ENCODE measurements around the gene DHRS4L2. TPM values are rescaled to one million over a fixed set of nuclear protein-coding genes. Genes with fewer than 3 reads are reported as not detected.

The DHRS4L2 gene
- 15.7 and 18.7 TPM in 2 replicates for total RNA-seq

DNA sequence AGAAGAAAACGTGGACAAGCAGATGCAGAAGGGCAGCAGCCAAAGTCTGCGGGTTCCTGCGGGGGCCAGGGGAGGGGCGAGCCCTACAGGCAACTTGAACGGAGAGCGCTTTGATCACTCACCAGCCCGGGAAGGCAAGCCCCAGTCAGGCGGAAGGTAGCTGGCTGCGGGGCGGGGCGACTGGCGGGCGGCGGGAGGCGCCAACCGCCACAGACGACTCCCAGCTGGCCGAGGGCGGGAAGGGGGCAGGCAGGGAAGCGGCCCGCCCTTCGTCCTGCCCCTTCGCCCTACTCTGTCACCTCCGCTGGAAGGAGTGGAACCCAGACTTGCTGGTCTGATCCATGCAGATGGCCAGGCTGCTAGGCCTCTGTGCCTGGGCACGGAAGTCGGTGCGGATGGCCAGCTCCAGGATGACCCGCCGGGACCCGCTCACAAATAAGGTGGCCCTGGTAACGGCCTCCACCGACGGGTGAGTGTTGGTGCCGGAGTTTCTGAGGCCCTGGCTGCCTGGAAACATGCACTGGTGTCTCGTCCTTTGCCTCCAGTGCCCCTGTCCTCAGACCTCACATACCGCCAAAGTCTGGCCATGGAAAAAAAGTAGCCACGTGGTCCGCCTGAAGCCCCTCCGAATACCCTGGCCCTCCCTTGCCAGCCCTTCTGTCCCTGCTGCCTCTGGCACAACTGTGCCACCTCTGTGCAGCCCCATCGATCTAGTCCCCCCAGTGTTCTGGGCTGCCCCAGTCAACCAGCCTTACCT, at the start of gene DHRS4L2:
Gene DHRS4L2, plus strand, starts transcription at position 323 of the 757 bp plus-strand sequence. Its CDS starts 19 bp downstream, at position 342.

DNA sequence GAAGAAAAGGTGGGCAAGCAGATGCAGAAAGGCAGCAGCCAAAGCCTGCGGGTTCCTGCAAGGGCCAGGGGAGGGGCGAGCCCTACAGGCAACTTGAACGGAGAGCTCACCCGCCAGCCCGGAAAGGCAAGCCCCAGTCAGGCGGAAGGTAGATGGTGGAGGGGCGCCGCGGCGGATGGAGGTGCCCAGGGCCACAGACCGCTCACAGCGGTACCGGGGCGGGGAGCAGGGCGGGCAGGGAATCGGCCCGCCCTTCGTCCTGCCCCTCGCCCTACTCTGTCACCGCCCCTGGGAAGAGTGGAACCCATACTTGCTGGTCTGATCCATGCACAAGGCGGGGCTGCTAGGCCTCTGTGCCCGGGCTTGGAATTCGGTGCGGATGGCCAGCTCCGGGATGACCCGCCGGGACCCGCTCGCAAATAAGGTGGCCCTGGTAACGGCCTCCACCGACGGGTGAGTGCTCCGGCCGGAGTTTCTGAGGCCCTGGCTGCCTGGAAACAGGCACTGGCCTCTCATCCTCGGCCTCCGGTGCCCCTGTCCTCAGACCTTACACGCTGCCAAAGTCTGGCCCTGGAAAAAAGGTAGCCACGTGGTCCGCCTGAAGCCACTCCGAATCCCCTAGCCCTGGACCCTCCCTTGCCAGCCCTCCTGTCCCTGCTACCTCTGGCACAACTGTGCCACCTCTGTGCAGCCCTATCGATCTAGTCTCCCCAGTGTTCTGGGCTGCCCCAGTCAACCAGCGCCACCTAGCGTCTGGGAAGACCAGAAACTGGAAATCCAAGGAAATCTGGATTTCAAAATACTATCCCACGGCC, 35.1 kb upstream of the DHRS4L2 start, which contains the start of gene DHRS4:
Gene DHRS4, plus strand, starts transcription at position 307 of the 815 bp plus-strand sequence. Its CDS starts 19 bp downstream, at position 326.

DNA sequence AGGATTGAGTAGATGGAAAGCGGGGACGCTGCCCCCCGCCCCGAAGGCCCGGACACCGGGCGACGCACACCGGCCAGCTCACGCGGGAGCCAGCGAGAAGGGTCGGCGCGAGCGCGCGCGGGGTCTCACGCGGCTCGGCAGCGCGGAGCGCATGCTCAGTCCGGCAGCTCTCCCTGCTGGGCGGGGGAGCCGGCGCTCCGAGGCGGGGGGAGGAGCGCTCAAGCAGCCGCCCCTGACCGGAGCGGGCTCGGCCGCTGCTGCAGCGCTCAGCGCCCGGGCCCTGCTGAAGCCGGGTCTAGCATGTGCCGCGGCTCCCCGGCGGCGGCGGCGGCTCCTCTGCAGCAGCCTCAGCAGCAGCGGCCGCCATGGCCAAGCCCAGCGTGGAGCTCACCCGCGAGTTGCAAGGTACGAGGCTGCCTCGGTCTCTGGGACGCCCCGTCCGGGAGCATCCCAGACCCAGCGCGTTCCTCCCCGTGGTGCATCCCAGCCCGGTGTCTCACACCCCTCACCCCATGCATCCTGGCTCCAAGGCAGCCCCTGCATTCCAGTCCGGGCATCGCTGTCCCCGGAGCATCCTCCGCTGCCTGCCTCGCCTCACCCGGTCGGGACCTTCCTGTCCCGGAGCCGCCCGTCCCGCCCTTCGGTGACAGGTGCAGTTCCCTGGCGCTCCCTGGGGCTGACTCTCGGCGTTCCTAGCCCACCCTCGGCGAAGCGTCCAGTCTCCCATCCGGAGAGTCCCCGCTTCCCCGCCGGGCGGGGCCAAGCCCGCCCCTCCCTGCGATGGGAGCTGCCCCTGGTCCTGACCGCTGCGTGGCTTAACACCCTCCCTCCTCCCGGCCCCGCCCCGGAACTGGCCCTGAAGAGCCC, 63.3 kb downstream of the DHRS4L2 start, which contains the start of gene CARMIL3:
Gene CARMIL3, plus strand, starts transcription at position 221 of the 867 bp plus-strand sequence. Its CDS starts 145 bp downstream, at position 366.

Other genes with a start within 250 kb of the DHRS4L2 start
- 41.8 and 51.1 TPM in 2 replicates for gene DHRS4, start 35.2 kb upstream of the DHRS4L2 start, total RNA-seq
- 0.08 TPM in 1 of 2 replicates, not detected in the other for gene CARMIL3, start 63.1 kb downstream of the DHRS4L2 start, total RNA-seq
- gene CPNE6, start 82.6 kb downstream of the DHRS4L2 start, total RNA-seq = not detected in 2 replicates
- gene PCK2, start 105.4 kb downstream of the DHRS4L2 start, total RNA-seq = 40.7 and 91.5 TPM in 2 replicates
- 46.7 and 48.0 TPM in 2 replicates for gene DCAF11, start 125.8 kb downstream of the DHRS4L2 start, total RNA-seq
- 1.2 and 2.2 TPM in 2 replicates for gene NRL, start 126.0 kb downstream of the DHRS4L2 start, total RNA-seq
- not detected in 2 replicates for gene FITM1, start 141.7 kb downstream of the DHRS4L2 start, total RNA-seq
- gene PSME1, start 147.3 kb downstream of the DHRS4L2 start, total RNA-seq = 167 and 202 TPM in 2 replicates
- 22.3 and 37.2 TPM in 2 replicates for gene EMC9, start 152.7 kb downstream of the DHRS4L2 start, total RNA-seq
- 109 and 116 TPM in 2 replicates for gene PSME2, start 157.7 kb downstream of the DHRS4L2 start, total RNA-seq
- 24.4 and 30.7 TPM in 2 replicates for gene RNF31, start 158.6 kb downstream of the DHRS4L2 start, total RNA-seq
- gene IRF9, start 172.3 kb downstream of the DHRS4L2 start, total RNA-seq = 22.3 and 67.3 TPM in 2 replicates
- gene REC8, start 183.2 kb downstream of the DHRS4L2 start, total RNA-seq = 6.1 and 6.7 TPM in 2 replicates
- 42.4 and 82.5 TPM in 2 replicates for gene IPO4, start 199.9 kb downstream of the DHRS4L2 start, total RNA-seq
- 45.7 and 48.7 TPM in 2 replicates for gene TM9SF1, start 206.5 kb downstream of the DHRS4L2 start, total RNA-seq
- gene TSSK4, start 216.8 kb downstream of the DHRS4L2 start, total RNA-seq = 0.87 TPM in 1 of 2 replicates, not detected in the other
- gene CHMP4A, start 224.6 kb downstream of the DHRS4L2 start, total RNA-seq = 50.4 and 54.0 TPM in 2 replicates
- 11.4 and 18.3 TPM in 2 replicates for gene MDP1, start 227.1 kb downstream of the DHRS4L2 start, total RNA-seq
- gene NEDD8, start 243.4 kb downstream of the DHRS4L2 start, total RNA-seq = 249 and 288 TPM in 2 replicates
- gene GMPR2, start 244.0 kb downstream of the DHRS4L2 start, total RNA-seq = 72.9 and 86.9 TPM in 2 replicates

Measured in hair follicular keratinocyte (primary cell).